Astrocyte of the hippocampus (primary cell): ENCODE data around the gene COL27A1.

Experiments
- DNase-seq: peaks from one replicate; pipeline ENCODE4 v3.0.0; 2011; ENCODE audit warnings: low read depth, low spot score

Gene COL27A1

DNA sequence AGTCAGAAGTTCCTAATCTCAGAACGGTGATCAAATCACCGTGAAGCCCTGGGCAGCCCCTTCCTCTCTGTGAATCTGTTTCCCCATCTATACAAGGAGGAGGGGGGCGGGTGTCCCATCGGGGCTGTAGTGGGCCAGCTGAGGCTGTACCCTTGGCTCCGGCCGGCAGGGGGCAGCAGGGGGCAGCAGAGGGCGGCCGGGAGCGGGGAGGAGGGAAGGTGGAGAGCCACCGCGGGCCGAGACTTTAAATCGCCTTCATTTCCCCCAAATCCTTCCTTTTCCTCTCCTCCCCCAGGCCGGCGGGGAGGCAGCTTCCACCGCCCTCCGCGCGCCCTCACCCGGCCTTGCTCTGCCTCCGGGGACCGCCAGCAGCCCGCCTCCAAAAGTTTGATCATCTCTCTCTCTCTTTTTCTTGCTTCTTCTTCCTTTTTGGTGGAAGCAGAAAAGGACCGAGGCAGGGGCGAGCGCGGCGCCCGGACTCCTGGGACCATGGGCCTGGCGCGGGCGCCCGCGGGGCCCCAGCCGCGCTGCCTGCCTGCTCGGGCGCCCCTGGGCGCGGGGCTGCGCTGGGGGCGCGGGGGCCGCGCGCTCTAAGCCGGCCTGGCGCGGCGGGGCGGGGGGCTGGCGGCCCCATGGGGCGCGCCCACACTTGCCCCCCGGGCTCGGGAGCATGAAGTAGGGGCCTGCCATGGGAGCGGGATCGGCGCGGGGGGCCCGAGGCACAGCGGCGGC, at the start of gene COL27A1:
COL27A1 (plus strand) TSS at position 275 of the 732 bp plus-strand sequence; CDS start at position 689, 414 bp downstream.
- peak; percentile 95 for DNase-seq

DNA sequence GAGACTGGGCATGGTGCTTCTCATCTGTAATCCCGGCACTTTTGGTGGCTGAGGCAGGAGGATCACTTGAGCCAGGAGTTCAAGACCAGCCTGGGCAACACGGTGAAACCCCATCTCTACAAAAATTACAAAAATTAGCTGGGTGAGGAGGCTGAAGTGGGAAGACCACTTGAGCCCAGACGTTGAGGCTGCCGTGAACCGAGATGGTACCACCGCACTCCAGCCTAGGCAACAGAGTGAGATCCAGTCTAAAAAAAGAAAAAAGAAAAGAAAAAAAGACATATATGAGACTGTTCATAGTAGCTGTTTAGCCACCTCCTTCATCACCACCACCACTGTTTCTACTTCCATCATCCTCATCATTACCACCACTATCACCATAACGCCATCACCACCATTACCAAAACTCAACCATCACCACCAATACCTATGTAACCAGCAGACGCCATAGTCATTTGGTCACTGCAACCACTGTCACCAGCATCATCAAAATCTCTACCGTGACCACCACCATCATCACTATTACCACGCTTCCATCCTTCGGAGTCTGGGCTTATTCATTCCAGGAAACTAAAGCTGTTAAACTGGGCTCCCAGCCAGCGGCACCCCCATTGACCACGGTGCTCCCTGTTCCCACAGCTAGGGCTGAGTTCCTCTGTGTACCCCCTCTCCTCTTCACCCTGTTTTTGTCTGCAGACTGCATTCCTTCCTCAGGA, 47.9 kb upstream of the COL27A1 start:
- no peak for DNase-seq

DNA sequence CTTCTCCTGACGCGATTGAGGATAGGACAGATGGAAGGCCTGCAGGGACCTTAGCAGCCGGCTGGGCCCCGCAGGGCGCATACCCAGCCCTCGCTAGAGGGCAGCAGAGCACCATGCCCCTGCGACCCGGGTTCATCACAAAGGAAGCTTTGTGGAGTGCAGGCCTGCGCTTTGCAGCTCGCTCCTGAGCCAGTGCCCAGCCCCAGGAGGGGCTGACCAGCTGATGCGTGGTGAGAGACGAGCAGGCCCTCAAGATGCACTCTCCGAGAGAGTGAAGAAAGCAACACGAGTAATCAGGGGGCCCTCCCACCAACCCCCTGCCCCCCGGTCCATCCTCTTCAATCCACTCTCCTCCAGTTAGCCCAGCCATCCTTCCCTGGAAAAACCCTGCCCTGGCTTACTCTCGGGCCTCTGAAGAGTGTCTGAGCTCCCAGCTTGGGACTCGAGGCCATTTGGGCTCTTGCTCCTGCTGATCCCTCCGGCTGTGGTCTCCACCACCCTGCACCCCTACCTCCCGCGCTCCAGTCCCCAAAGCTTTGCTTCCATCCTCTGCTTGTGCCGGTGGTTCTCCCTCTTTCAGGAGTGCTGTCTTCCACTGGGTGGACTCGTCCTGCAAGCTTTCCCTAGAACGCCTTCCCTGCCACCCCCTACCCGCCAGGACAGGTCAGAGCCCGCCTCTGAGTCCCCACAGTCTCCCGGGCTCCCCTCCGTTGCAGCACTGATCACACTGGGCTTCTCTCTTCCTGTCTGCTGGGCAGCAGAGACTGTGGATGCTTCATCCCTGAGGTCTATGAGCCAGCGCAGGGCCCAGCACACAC, 47.1 kb upstream of the COL27A1 start:
- peak; percentile 94 for DNase-seq

GRCh38 chr9:114109124-114109523, 46.2 kb upstream of the COL27A1 start:
- no peak for DNase-seq

- DNase-seq: no peak
Measured at GRCh38 chr9:114110180-114110579, 45.2 kb upstream of the COL27A1 start.

DNA sequence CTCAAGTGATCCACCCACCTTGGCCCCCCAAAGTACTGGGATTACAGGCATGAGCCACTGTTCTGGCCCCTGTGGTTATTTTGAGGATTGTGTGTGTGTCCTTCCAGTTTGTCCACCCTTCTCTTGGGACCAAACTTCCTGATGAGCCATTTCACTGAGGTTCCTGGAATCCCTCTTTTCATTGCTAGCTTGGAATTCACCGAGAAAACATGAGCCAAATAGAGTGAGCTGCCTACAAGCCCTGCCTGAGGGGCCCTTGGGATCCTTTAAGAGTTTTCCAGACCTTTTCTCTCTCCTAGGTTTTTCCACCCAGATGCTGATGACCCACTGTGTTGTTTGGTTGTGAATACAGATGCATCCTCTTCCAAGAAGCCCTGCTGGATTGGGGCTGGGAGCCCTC, 43.0 kb upstream of the COL27A1 start:
- no peak for DNase-seq

GRCh38 chr9:114112778-114113584, 42.4 kb upstream of the COL27A1 start:
- DNase-seq: peak; percentile 58

- DNase-seq: no peak
Measured at GRCh38 chr9:114114364-114114763, 41.0 kb upstream of the COL27A1 start.

DNA sequence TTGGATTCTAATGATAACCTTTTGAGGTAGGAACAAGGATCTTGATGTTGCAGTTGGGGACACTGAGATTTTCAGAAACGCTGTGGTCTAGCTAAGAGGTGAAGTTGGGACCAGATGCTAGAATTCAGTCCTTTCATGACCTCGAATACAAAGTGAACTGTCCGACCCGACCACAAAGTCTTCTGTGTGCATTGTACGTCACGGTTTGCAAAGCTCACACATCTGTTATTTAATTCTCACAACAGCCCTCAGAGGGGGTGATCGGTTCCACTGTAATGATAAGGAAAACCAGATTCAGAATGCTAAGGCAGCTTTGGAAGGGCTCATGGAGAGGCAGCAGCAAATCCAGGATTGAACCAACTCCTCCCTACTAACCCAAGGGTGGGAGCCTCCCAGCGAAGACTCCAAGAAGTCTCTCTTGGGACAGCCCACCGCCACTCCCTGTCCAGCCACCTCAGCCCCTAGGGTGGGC, 39.6 kb upstream of the COL27A1 start:
- DNase-seq: no peak

- DNase-seq: no peak
Measured at GRCh38 chr9:114116126-114116747, 39.1 kb upstream of the COL27A1 start.

- DNase-seq: no peak
Measured at GRCh38 chr9:114117614-114117995, 37.7 kb upstream of the COL27A1 start.

- DNase-seq: peak; percentile 73
Measured at GRCh38 chr9:114117996-114118830, 37.1 kb upstream of the COL27A1 start.

DNA sequence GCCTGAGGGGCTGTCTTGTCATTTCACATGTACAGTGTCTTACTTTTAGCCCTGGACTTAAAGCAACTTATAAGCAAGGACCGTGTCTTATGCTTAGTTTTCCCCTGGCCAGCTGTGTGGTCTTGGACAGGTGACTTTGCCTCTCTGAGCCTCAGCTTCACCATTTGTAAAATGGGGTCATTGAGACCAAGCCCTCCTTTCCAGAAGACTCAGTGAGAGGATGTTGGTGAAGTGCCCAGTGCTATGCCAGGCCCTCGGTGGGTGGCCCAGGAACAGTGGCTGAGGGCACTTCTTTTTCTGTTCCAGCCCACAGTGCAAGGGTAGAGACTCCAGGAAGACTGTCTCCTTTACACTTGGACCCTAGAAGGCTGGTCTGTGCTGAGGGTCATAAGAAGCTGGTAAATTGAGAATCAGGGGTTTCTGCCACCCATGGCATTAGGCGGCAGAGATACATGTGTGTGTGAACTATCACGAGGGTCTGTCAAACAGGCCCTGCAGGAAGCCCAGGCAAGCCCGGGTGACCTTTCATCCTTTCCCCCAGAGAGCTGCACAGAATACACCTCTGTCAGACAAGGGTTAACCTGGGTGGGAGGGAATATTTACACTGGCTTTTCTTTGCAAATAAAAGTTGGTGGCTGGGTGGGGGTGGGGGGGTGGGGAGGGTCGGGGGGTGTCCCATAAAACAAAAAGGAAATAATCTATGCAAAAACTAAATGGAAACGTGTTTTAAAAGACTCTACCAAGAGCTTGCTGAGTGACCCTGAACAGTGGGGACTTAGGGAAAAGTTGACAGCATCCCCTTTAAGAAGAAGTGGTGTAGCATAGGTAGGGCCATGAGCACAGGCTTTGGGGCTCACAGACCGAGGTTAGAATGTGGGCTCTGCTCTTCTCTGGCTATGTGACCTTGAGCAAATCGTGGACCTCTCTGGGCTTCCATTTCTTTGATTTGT, 35.8 kb upstream of the COL27A1 start:
- no peak for DNase-seq

- DNase-seq: no peak
Measured at GRCh38 chr9:114120192-114121014, 34.9 kb upstream of the COL27A1 start.

DNA sequence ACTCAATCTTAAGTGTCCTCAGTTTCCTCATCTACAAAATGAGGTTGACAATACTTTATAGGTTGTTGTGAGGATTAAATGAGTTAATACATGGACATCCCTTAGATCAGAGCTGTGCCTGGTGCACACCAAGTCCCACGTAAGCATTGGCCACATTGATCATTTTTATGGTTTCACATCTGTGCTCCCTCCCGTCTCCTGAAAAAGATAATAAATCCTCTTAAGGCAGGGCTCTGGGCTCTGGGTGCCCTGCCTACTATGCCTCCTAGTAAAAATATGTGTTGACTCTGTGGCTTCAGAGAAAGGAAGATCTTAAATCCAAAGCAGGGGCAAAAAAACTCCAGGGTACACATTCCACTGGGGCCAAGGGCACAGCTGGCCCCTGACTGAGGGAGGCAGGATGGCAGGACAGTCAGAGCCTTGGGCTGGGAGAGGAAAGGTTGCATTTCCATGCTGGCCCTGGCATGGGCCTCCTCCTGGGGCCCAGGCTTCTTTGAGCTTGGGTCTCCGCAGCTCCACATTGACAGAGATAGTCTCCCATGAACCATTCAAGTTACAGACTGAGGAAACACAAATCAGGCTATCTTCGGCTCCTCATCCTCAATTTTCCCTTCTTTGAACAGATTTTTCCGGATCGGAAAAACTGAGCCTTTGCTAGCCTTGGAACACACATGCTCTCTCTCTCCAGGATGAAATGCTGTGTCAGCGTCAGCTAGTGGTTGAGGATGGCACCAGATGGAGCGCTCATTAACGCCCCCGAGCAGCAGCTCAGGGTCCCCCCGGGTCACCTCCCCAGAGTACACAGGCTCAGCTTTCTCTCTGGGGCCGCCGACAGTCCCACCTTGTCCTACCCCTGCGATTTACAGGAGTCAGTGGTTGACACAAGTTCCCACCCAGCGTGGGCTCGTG, 33.9 kb upstream of the COL27A1 start:
- no peak for DNase-seq

DNA sequence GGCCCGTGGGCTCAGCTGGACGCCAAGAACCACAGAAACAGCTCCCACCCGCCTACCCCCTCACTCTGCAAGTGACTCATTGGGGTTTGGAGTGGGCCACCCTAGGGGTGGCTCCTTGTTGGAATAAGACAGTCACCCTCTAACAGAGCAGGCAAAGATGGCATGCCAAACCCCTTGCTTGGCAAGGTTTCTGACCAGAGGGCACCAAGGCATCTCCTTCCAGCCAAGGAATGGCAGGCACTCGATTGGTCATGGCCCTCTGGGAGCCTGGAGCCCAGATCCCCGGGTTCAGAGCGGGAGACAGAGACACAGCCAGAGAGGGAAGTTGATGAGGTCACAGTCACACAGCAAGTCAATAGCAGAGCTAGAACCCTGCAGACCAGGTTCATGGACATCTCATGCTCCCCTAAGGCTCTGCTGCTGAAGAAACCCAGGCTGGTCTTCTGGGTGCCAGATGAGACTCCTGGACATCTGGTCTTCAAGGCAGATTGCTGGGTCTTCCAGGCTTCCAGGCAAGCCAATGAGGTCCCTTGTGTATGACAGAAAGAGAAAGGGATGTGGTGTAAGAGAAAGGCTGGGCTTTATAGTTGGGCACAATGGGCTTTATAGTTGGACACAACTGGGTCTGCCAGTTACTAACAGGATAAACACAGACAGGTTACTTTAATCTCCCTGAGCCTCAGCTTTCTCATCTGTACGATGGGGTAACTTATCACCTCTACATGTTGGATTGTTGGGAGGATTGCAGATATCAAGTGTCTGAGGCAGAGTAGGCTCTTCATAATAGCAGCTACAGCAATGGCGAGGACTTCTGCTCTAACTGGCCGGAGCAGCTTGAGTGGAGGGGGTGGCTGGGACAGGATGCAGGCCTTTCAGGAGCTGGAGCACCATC, 33.0 kb upstream of the COL27A1 start:
- no peak for DNase-seq
